Fibroblast of skin of back (primary cell): ENCODE results near the gene SARM1.

Source experiments
- DNase-seq: peaks from one replicate; pipeline ENCODE4 v3.0.0-alpha.2; 2013

Gene SARM1

DNA sequence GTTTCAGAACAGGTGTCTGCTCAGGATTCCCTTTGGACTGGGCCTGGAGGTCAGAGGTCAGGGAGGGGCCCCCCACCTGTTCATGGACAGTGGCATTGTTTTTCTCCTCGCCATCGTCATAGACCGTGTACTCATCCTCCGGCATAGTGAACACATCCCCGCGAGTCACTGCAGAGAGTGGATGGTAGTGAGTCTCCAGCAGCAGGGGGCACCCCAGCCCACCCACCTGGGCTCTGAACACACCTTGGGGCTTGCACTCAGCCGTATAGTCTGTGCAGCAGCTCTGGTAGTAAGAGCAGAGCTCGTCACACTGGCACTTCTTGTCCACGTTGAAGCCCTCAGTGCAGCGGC, 1.8 kb upstream of the SARM1 start:
- no peak for DNase-seq

DNA sequence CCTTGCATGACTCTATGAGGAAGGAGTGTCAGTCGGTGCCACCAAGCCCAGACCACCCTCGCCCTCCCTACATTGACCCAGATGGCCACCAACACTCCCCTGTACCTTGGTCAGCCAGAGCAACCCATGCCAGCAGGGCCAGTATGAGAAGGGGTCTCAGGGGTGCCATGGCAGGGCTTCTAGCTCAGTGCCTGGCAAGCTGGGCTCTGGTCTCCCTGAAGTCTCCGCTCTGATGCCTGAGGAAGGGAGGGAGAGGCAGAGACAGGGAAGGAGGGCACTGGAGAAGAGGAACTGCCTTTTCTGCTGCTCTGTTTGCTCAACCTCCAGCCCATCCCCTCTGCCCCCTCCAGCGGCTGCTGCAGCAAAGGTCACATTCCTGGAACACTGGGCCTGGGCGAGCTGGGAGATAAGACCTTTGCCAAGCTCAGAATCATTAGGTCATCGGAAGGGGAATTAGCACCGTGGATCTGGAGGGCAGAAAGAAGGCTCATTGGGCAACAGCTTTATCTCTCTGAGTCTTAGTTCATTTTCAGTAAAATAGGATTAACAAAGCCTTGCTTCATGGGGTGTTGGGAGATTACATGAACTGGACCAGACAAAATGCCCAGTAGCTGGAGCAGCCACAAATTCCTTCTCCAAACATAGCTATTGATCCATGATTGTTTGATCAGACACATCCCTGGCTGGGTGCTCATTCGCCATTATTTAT, 1.3 kb upstream of the SARM1 start, which contains the start of gene VTN:
Gene VTN, minus strand, starts transcription at position 273 of the 709 bp plus-strand sequence. Its CDS starts 104 bp downstream, at position 169.
- DNase-seq = peak; percentile 50

DNA sequence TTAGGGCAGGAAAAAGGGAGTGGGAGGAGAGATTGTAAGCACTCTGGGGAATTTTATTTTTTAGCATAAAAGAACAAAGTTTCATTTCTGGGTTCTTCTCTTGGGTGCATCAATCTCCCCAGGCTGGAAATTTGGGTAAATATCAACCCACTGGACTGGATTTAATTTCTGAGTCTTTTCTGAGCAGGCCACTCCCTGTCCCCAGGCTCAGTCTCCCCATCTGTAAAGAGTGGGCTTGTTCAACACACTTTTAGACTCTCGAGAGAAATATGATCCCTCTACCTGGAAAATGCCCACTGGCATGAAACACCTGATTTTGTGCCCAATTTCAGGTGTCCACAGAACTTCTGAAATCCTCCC, 770 bp upstream of the SARM1 start:
- no peak for DNase-seq

DNA sequence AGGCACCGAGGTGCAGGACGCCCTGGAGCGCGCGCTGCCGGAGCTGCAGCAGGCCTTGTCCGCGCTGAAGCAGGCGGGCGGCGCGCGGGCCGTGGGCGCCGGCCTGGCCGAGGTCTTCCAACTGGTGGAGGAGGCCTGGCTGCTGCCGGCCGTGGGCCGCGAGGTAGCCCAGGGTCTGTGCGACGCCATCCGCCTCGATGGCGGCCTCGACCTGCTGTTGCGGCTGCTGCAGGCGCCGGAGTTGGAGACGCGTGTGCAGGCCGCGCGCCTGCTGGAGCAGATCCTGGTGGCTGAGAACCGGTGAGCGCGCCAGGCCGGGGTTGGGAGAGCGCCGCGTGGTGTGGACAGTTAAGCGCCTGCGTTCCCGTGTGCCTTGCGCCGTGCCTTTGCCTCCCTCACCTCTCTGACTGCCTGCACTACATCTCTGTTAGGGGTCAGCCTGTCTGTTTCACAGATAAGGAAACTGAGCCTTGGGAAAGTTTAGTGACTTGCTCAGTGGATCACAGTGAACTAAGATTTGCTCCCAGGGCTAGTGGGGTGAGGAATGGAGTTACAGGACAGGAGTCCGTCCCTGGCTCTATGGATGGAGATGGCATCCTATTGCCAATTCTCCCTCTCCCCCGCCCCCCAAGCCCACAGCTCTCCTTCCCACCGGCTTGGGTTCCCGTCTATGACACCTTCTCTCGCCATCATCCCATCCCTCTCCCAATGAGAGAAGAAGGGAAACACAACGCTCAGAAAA, 880 bp downstream of the SARM1 start:
- peak; percentile 27 for DNase-seq

DNA sequence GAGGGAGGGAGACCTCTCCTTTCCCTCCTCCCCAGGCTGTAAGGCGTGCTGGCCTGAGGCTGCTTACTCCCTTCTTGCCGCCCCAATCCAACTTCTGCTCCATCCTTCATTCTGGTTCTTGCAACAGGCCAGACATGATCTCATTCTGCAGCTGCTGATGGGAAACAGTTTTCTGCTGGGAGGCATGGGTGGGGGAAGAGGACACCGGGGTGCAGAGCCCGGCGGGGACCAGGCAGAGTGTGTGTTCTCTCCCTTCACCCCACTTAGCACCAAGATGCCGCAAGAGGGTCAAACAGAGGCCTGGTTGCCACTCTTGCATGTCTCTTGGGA, 1.4 kb downstream of the SARM1 start:
- no peak for DNase-seq

DNA sequence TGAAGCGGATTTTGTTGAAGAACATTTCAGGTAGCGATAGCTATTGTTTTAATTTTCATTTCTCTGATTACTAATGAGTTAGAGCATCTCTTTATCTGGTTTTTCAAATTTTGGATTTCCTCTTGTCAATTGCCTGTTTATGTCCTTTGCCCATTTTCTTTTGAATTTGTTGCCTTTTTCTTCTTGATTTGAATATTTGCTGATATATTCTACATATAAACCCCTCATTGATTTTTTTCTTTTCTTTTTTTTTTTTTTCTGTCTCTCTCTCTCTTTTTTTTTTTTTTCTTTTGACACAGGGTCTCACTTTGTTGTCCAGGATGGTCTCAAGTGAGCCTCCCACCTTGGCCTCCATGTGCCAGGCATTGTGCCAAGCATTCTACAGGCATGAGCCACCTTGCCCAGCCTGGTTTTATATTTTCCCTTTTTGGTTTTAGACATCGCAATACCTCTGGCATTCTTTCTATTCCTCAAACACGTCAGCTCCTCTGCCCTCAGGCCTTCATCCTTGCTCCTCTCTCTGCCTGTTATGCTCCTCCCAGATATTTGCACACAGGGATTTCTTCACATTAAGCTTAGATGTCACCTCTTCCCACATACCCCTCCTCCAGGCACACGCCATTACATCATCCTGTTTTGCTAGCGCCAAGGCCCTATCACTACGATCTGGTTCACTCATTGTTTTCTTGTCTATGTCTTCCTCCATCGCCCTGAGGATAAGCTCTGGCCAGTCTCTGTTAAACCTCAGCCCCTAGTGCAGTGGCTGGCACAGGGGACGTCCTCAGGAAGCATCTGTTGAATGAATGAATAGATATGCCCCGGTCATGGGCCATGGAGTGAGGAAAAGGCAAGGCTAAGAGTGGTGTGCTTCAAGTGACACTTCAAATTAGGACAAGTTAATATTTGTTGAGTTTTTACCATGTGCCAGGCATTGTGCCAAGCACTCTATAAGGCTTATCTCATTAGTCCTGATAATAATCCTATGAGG, 8.6 kb downstream of the SARM1 start:
- peak; percentile 16 for DNase-seq

DNA sequence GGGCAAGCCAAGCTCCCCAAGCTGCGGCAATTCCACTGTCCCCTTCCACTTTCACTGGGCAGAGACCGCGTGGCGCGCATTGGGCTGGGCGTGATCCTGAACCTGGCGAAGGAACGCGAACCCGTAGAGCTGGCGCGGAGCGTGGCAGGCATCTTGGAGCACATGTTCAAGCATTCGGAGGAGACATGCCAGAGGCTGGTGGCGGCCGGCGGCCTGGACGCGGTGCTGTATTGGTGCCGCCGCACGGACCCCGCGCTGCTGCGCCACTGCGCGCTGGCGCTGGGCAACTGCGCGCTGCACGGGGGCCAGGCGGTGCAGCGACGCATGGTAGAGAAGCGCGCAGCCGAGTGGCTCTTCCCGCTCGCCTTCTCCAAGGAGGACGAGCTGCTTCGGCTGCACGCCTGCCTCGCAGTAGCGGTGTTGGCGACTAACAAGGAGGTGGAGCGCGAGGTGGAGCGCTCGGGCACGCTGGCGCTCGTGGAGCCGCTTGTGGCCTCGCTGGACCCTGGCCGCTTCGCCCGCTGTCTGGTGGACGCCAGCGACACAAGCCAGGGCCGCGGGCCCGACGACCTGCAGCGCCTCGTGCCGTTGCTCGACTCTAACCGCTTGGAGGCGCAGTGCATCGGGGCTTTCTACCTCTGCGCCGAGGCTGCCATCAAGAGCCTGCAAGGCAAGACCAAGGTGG, 9.8 kb downstream of the SARM1 start:
- no peak for DNase-seq

DNA sequence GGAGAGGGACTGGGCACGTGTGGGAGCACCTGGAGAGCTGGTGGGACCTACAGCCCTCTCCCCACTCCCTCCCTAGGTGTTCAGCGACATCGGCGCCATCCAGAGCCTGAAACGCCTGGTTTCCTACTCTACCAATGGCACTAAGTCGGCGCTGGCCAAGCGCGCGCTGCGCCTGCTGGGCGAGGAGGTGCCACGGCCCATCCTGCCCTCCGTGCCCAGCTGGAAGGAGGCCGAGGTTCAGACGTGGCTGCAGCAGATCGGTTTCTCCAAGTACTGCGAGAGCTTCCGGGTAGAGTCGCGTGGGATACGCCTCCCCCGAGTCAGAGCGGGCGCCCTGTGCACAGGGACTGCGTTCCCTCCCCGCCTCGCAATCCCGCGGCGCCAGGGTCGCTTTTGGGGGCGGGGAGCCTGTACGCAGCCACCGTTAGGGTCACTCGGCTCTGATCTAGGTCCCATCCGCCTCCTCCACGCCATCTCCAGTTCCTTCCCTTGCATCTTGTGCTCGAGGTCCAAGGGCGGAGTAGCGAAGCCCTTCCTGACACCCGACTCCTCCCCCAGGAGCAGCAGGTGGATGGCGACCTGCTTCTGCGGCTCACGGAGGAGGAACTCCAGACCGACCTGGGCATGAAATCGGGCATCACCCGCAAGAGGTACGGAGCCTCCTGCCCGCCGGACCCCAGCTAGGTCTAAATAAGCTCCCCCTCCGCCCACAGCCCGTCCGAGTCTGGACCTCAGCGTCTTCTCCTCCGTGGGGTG, 13.0 kb downstream of the SARM1 start:
- no peak for DNase-seq

DNA sequence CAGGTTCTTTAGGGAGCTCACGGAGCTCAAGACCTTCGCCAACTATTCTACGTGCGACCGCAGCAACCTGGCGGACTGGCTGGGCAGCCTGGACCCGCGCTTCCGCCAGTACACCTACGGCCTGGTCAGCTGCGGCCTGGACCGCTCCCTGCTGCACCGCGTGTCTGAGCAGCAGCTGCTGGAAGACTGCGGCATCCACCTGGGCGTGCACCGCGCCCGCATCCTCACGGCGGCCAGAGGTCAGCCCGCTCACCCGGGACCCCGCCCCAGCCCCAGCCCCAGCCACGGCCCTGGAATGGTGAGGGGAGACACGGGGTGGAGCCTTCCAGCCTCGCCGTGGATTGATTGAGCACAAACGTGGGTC, 13.5 kb downstream of the SARM1 start:
- DNase-seq = no peak

DNA sequence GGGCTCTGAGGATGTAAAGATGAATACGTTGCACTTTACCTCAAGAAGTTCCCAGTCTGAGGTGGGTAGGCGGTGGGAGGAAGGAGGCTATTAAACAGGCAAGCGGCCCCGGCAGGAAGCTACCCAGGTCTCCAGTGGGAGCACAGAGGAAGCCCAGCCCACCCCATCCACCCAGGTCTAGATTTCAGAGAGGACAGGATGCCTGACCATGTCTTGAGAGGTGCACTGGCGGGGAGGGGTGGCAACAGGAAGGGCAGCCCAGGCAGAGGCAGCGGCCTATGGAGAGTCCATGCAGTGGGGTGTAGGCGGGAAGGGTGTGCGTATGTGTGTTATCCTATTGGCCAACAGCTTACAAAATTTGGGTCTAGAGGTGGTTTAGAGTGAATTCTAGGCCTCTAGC, 13.9 kb downstream of the SARM1 start:
- DNase-seq = no peak

DNA sequence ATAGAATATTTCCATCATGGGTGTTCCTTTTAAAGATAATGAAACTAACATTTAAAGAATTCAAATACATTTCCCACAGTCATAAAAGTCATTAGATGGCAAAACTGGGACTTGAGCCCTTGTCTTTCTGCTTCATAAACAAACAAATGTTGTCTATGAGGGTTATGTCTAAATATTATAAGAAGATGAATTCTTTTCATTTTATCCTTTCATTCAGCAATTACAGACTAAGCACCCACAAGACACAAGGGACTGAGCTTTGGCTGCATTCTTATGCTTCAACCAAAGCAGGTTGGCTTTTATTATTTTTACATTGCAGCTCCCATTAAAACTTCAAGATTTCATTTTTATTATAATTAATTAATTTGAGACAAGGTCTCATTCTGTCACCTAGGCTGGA, 14.9 kb downstream of the SARM1 start:
- DNase-seq = no peak

DNA sequence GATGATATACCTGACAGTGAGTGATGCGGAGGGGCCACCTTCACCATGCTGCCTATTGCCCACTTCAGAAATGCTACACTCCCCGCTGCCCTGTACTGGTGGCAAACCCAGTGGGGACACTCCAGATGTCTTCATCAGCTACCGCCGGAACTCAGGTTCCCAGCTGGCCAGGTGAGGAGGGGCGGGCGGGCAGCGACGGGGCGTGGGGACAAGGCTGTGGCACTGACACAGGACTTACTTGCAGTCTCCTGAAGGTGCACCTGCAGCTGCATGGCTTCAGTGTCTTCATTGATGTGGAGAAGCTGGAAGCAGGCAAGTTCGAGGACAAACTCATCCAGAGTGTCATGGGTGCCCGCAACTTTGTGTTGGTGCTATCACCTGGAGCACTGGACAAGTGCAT, 16.6 kb downstream of the SARM1 start:
- no peak for DNase-seq

DNA sequence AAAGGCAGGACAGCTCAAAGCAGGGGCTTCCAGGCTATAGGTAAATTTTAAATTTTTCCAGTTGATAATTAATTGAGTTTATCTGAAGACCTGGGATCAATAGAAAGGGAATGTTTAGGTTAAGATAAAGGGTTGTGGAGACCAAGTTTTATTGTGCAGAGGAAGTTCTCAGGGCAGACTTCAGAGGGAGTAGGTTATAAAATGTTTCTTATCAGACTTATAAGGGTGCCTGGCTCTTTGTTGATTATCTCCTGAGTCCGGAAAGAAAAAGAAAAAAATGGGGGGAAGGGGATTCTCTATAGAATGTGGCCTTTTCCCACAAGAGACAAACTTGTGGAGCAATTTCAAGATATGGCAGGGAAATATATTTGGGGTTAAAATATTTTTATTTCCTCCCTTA, 18.6 kb downstream of the SARM1 start:
- no peak for DNase-seq

DNA sequence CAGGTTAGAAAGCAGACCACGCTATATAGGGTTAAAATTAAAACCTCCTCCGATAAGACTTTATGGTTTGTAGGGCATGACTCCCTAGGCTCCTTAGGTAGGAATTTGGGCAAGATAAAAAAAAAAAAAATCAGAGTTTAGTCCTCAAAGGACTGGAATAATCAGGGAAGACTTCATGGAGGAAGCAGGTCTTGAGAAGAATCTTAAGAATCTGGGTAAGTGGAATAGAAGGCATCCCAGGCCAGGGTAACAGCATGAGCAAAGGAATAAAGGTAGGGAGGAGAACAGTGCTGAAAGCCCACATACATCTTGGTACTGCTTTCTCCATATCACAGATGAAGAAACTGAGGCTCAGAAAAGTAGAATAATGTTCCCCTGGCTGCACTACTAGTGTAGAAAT, 19.1 kb downstream of the SARM1 start:
- DNase-seq = no peak

DNA sequence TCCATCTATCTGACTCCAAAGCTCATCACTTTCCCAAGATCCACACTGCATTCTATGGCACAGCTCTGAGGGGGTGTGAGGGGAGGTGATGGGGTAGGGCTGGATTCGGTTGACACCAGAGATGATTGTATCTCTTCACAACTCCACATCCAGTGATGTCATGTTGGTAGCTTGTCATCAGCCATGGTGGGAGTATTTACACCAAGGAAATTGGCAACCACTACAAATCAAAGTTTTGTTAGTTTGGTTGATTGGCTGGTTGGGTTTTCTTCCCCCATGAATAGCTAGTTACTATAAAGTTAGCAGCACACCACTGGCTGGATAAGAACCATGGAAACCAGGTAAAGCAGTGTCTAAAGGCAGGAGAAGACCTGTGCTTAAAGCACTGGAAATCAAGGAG, 19.5 kb downstream of the SARM1 start:
- no peak for DNase-seq

DNA sequence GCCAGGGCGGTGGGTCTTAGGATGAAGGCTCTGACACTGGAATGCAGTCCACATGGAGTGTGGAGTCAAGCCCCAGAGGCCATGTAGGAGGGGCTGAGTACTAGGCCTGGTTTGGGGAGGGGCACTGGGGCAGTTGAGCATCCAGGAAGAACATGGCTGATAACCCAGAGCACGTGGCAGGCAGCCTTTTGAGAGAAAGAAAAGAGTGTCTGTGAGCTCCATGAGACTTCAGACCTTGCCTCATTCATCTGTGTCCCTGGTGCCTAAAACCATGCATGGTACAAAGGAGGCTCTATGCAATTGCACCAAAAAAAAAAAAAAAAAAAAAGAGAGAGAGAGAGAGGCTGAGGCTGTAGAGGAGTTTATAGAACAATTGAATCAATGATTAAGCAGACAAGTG, 19.9 kb downstream of the SARM1 start:
- DNase-seq = no peak

DNA sequence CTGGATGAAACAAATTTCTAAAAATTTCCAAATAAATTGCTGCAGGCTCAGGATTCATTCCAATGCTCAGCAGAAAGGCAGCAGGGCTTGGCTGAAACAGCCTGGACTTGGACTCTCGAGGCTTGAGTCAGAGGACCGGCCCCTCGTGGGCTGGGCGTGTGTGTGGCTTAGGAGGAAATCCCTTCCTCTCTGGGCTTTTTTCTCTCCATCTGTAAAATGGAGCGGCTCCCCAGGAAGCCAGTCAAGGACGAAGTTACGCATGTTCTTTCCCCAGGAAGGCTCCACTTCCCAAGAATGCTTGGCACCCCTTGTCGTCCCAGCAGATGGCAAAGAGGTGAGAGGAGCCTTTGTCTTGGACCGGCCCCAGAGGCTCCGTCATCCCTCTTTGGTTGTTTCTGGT, 21.0 kb downstream of the SARM1 start:
- no peak for DNase-seq

DNA sequence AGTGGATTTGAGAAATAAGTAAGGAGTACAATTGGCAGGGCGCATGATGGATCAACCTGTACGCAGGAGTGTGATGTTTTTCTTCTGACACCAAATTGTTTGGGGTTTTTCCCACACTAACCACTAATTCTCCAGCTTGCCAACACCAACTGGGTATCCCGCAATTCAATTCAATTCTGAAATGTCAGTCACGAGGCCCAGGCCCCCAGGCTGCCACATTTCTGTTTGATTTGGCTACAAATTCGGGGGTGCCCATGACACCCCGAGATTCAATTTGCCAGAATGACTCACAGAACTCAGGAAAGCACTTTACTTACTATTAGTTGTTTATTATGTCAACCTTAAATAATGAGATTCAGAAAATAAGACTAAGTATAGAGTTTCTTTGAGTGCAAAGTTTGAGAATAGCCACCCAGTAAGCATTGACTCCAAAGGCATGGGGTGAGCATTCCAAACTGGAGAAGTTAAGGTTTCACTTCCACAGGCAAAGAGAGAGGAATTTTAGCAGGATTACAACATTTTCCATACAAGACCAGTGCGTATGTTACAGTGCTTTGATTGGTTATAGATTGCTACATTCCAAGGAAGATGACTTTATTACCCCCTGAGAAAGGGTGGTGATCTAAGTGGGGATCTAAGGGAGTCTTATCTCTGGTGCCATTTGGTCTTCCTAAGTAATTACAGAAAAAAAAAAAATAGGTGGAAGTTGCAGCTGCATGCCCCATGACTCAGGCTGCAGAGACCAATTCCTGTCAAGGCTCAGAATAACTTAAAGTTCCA, 23.0 kb downstream of the SARM1 start:
- peak; percentile 21 for DNase-seq

DNA sequence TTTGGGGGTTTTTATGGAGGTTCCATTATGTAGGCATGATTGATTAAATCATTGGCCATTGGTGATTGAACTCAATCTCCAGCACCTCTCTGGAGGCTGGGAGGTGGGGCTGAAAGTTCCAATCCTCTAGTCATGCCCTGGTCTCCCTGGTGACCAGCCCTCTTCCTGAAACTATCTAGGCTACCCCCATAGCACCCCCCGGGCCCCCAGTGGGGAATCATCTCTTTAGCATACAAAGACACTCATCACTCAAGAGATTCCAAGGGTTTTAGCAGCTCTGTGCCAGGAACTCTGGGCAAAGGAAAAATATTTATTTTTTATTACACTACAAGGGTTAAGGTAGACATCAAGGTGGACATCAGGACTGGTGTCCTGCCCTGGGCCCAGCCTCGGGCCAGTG, 23.9 kb downstream of the SARM1 start:
- DNase-seq = no peak

DNA sequence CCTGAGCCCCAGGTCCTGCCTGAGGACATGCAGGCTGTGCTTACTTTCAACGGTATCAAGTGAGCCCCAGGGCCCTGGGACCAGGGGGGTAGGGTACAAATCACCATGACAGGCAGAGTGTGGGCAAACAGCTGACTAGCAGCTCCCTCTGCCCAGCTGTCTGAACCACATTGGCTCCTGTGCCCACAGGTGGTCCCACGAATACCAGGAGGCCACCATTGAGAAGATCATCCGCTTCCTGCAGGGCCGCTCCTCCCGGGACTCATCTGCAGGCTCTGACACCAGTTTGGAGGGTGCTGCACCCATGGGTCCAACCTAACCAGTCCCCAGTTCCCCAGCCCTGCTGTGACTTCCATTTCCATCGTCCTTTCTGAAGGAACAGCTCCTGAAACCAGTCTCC, 24.5 kb downstream of the SARM1 start:
- DNase-seq = no peak

DNA sequence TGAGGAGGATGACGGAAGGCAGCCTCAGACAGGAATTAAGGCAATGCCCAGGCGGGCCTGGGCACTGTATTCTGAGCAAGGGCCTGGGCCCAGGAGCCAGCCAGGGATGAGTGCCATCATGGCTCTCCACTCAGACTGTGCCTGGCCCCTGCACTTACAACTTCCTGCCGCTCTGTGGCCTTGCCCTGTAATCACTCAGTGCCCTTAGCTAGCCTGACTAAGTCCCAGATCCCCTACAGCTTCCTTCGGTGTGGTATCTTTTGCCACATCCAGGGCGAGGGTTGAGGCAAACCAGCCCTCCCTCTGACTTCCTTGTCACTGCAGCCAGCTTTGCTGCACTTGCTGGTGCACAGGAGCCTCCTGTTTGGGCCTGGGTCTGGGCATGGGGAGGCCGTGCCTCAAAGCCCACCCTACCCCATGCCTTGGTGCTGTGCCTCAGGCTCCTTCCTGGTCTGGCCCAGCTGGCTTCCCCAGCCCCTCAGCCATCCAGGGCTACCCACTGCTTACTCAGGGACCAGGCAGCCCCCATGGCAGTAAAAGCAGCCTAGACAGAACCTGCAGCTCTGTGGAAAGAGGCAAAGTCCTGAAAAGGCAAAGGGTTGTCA, 25.2 kb downstream of the SARM1 start:
- no peak for DNase-seq
